HG02678 (cell line): ENCODE data around the gene ZNF431.
"Not testable (repeated sequence)": the region's sequence is repeated elsewhere in the genome, so short reads cannot be mapped to it uniquely, and the experiment has no call there.

Experiments used
- ATAC-seq: cut with Tn5 transposase; IDR thresholded peaks from one replicate; pipeline ENCODE4 v1.9.1; 2021; ENCODE audit warnings: mild to moderate bottlenecking, moderate library complexity; ENCODE audit not compliant: unreplicated experiment

Gene ZNF431

DNA sequence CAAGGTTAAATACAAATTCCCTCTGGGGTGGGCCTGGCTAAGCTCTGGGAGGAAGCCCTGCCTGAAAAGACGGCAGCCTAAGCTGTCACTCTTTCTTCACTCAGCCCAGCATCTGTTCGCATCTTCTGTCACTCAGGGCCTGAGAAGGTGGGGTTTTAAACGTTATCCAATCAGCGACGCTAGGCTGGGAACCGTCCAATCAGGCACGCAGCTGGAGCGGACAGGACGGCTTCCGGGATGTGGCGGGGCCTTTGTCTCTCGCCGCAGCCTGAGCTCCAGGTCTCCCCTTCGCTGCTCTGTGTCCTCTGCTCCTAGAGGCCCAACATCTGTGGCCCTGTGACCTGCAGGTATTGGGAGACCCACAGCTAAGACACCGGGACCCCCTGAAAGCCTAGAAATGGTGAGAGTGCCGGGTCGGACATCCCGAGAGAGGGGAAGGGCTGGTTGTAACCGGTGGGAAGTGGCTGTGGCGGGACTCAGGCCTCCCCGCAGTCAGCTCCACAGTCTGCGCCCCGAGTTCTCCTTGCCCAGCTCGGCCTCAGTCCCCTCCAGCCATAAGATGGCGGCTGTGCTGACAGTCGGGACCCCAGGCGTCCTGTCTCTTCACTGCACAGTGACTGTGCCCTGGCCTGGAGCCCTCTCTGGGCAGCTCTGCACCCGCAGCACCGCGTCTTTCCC lies at the start of gene ZNF431:
TSS of gene ZNF431 (plus strand) at position 254 of the 678 bp plus-strand sequence. CDS start at position 398, 144 bp downstream.
- ATAC-seq: peak; percentile 99

DNA sequence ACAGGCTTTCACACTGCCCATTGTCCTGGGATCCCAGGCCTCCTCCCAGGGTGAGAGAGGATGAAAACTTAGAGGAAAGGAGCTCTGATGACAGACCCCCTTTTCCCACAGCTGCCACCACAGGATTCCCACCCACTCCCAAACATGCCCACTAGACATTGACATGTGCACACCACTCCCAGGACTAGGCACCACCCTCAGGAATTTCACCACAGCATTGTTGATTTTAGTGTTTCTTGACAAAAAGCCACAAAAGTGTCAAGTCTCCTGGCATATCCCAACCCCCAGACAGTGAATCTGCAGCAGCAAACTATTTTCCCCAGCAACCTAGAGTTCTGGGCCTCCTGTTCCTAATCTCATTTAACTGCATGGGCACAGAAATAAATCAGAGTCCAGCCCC lies 49.7 kb upstream of the ZNF431 start:
- no peak for ATAC-seq

DNA sequence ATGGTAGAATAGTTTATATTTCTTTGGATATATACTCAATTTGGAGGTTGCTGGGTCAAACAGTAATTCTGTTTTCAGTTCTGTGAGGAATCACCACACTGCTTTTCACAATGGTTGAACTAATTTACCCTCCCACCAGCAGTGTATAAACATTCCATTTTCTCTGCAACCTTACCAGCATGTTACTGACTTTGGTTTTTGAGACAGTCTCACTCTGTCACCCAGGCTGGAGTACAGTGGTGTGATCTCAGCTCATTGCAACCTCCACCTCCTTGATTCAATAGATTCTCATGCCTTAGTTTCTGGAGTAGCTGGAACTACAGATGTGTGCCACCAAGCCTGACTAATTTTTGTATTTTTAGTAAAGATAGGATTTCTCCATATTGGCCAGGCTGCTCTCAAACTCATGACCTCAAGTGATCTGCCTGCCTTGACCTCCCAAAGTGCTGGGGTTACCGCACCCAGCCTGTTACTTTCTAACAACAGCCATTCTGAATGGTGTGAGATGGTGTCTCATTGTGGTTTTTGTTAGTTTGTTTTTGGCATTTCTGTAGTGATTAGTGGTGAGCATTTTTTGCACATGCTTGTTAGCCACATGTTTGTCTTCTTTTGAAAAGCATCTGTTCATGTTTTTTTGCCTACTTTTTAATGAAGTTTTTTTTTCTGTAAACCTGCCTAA lies 47.4 kb upstream of the ZNF431 start:
- ATAC-seq: no peak

DNA sequence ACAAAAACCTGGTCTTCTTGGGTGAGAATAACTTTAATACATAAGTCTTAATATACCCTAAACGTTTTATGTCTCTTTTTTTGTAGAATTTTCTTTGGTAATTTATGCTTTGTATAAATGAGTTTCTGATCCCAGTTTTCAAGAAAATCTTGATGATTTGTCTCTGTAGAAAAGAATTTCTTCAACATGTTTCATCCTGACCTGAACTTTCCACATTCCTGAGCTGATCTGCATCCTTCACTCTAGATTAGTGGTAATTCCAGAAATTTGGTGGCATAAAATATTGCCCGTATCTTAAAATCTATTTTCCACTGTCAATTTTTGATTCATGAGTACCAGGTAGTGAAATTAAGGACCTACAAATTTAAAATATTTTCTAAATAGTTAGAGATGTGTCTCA lies 43.5 kb upstream of the ZNF431 start:
- no peak for ATAC-seq

DNA sequence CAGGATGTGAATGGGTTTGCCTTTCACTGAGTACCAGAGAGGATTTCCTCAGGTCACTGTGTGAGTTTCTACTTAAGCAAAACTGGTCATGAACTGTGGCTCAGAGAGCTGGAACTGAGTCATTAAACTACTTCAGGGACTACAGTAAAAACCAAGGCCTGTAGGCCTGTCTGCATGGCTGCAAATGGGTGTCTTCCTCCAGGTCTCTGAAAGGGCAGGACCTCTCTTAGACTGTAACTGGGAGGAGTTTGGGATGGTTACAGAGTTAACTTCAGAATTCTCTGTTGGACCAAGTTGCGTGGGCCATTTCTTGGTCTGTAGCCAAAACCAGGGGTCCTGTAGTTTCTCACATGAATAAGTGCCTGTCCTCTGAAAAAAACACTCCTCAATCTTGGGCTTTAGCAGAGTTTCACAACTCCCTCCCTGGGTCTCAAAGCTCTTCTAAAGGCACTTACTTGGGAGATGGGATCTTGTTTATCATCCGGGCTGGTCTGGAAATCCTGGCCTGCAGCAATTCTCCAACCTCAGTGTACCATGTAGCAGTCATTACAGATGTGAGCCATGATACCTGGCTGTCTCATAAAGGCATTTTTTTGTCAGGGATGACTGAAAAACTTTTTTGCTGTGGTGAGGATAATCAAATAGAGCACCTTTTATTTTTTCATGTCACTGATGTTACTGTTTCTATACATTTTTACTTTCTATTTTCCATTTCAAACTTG lies 40.2 kb upstream of the ZNF431 start:
- no peak for ATAC-seq

DNA sequence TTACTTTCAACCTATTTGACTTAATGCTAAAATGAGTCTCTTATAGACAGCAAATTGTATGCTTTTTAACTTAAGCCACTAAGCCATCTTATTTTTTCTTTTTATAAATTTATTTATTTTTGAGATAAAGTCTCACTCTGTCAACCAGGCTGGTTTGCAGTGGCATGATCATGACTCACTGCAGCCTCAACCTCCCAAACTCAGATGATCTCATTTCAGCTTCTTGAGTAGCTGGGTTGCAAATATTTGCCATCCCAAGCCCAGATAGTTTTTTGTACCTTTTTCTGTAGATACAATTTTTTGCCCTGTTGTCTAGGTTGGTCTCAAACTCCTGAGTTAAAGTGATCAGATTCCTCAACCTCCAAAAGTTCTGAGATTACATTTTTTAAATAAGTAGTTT lies 32.7 kb upstream of the ZNF431 start:
- ATAC-seq: no peak

- no peak for ATAC-seq
These were observed 31.7 kb upstream of the ZNF431 start for GRCh38 chr19:21110183-21110582.

- ATAC-seq: no peak
These were observed 26.4 kb upstream of the ZNF431 start for GRCh38 chr19:21115430-21115829.

DNA sequence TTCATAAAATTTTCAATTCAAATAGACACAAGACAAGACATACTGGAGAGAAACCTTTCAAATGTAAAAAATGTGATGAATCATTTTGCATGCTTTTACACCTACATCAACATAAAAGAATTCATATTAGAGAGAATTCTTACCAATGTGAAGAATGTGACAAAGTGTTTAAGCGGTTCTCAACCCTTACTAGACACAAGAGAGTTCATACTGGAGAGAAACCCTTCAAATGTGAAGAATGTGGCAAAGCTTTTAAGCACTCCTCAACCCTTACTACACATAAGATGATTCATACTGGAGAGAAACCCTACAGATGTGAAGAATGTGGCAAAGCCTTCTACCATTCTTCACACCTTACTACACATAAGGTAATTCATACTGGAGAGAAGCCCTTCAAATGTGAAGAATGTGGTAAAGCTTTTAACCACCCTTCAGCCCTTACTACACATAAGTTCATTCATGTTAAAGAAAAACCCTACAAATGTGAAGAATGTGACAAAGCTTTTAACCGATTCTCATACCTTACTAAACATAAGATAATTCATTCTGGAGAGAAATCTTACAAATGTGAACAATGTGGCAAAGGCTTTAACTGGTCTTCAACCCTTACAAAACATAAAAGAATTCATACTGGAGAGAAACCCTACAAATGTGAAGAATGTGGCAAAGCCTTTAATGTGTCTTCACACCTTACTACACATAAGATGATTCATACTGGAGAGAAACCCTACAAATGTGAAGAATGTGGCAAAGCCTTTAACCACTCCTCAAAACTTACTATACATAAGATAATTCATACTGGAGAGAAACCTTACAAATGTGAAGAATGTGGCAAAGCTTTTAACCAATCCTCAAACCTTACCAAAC lies 24.6 kb upstream of the ZNF431 start:
- no peak for ATAC-seq

GRCh38 chr19:21126078-21126477 lies 15.8 kb upstream of the ZNF431 start:
- ATAC-seq: no peak

DNA sequence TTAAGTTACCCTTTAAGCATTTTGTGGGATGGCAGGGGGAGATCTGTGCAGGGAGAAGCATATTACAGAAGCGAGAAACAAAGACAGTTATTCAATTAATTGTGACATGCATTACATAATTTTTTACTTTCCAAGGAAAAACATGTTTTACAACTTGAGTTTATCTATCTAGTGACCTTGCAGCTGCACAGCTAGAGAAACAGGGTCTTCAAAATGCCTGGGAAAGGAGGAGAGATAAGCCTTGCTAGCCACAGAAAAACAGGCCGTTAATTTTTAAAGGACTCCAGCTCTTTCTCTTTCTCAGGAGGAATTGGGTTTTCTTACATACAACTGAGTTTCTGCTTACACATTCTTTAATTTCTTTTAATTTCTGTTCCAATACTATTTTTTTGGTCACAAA lies 14.8 kb upstream of the ZNF431 start:
- ATAC-seq: no peak

DNA sequence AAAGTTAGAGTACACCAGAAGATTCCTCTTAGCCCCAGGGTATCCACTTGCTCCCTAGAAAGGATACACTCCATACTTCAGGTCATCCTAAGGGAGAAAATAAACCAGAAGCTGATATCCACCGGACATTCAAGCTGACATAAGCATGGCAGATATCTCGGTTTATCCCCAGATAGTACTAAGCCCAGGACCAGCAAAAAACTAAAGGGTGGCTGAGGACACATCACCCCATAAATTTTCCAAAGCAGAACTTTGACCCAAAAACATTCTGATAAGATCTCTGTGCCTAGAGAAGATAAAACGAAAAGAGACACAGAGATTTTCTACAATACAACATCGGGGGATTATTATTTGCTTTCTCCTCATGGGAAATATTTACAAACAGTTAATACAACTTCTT lies 13.9 kb upstream of the ZNF431 start:
- ATAC-seq: no peak

DNA sequence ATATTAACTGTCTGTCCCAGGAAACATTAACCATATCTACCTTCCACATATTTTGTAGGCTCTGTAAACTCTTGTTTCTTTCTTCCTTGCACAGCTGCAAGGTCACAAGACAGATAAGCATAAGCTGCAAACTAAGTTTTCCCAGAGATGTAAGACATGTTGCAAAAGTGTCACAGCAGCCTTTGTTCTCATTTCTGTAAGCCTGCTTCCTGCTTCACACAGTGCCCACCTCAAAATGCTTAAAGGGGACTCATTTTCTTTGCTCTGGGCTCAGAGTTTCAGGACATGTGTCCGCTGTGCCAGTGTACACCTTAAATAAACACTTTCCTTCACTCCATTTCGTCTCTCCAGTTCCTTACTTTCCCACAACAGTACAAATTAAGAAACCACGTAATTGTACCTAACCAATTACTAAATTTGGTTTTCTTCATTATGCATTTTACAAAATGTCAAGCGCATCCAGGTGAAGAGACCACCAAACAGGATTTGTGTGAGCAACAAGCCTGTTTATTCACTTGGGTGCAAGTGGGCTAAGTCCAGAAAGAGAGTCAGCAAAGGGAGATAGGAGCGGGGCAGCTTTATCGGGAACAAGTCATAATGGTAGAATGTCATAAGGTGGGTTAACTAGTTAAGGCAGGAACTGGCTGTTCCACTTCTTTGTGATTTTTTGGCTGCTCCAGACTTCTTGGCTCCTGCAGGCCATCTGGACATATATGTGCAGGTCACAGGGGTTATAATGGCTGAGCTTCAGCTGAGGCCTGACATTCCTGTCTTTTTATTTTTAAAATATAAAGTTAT lies 12.7 kb upstream of the ZNF431 start:
- ATAC-seq: no peak

DNA sequence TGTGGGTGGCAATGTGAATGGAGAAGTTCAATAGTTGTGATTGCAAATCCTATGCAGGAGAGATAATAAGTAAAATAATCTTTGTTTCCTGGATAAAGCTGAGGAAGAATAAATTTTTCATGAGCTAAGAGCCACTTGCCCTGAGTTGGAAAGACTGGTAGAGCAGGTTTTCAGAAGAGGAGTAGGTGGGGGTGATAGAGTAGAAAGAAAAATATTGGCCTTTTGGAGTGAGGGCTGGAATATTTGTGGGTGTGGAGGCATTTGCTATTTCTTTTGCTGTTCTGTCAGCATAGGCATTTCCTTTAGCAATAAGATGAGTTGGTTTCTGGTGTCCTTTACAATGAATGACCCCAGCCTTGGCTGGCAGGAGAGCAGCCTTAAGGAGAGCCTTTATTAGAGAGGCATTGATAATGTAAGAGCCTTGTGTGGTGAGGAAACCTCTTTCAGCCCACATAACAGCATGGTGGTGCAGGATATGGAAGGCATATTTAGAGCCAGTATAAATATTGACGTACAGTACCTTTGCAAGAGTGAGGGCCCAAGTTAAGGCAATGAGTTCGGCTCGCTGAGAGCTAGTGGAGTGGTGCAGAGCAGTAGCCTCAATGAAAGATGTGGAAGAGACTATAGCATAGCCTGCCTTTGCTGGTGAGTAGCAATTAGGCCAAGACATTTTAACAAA lies 11.6 kb upstream of the ZNF431 start:
- no peak for ATAC-seq

DNA sequence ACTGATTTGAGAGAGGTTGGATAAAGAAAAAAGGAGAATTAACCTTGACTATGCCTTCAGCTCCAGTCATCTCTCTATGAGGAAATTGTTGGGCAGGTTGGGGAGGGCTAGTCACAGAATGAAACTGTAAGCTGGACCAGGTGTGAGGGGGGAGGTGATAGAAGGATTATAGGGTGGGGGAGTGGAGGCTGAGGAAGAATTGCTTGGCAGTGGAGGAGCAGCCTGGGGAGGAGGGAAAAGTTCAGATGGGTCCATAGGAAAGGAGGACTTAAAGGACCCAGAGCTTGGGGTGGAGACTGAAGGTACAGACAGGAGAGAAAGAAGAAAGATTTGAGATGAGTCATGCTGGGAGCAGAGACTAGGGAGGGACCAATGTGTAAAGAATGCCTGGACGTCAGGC lies 8.2 kb upstream of the ZNF431 start:
- ATAC-seq: no peak

DNA sequence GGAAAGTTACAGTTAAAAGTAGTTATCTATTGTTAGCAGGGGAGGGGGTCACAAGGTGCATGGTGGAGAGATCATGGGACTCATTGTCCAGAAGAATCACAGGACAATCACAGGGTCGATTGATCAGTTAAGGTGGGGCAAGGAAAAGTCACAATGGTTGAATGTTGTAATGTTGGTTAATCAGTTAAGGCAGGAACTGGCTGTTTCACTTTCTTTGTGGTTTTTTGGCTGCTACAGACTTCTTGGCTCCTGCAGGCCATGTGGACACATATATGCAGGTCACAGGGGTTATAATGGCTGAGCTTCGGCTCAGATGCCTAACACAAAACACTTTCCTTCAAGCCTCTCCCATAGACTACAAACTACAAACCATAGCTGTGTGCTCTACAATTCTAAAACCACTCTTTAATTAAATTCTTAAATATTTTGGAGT lies 6.9 kb upstream of the ZNF431 start:
- ATAC-seq: no peak

DNA sequence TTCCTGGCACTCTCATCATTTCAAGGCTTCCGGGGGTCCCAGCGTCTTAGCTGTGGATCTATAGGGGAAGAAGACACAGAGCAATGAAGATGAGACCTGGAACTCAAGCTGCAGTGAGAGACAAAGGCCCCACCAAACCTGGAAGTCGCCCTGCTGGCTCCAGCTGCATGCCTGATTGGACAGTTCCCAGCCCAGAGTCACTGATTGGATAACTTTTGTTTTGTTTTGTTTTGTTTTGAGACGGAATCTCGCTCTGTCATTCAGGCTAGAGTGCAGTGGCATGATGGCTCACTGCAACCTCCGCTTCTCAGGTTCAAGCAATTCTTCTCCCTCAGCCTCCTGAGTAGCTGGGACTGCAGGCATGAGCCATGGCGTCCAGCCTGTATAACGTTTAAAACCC lies 6.4 kb upstream of the ZNF431 start:
- no peak for ATAC-seq

GRCh38 chr19:21138130-21138529 lies 3.7 kb upstream of the ZNF431 start:
- ATAC-seq: no peak

DNA sequence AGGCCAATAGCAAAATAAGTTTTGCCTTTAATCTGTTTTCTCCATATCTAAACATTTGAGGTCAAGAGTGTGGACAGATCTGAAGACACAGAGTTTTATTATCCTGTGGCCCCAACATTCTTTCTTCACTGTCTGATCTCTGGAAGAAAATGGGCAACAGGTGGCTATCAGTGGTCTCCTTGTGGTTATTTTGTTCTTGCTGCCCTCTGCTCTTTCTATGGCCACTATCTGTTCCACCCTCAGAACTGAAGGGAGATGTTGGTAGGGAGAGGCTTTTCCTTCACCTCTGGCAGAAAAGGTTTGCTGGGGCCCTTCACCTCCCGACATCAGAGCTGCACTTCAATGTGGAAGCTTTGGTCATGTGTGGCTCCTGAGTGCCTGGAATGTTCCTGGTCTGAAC lies 834 bp upstream of the ZNF431 start:
- ATAC-seq: not testable (repeated sequence)

GRCh38 chr19:21143428-21143827 lies 1.6 kb downstream of the ZNF431 start:
- no peak for ATAC-seq
